C4-2B (cell line): ENCODE data around the gene RNF112.

ENCODE experiments used
- ZFX ChIP-seq: fragments of 450-650 bp; IDR thresholded peaks from 2 replicates; pipeline ENCODE4 v1.6.1; 2017
- TF ChIP-seq, protein P1 (sequence below): fragments of 450-650 bp; conservative IDR thresholded peaks from 2 replicates; pipeline ENCODE4 v1.5.1; 2017; ENCODE audit warnings: mild to moderate bottlenecking

DNA sequence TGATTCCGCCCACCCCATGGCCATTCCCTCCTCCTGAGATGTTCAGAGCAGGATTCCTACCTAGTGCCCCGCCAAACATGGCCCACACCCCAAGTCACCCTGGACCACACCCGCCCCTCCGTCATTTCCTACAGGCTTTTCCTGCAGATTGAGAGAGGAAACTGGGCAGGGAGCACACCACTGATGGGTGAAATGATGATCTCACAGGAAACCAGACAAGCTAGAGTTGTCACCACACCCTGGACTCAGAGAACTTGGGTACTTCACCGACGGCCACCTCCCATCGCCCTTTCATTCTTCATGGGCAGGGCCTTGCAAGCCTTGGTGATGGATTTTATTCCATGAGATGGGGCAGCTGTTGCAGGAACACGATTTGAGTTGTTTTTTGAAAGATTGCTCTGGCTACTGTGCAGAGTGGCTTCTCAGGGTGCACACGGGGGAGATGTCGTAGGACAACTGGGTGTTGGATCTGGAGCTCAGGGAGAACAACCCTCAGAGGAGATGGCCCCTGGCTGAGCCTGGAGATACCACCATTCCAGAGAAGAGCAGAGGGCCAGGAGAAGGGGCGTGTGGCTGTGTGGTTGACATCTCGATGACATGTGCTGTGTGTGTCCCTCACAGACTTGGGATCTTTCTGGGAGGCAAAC lies 41.1 kb upstream of the RNF112 start:
- TF ChIP-seq, protein P1, sequence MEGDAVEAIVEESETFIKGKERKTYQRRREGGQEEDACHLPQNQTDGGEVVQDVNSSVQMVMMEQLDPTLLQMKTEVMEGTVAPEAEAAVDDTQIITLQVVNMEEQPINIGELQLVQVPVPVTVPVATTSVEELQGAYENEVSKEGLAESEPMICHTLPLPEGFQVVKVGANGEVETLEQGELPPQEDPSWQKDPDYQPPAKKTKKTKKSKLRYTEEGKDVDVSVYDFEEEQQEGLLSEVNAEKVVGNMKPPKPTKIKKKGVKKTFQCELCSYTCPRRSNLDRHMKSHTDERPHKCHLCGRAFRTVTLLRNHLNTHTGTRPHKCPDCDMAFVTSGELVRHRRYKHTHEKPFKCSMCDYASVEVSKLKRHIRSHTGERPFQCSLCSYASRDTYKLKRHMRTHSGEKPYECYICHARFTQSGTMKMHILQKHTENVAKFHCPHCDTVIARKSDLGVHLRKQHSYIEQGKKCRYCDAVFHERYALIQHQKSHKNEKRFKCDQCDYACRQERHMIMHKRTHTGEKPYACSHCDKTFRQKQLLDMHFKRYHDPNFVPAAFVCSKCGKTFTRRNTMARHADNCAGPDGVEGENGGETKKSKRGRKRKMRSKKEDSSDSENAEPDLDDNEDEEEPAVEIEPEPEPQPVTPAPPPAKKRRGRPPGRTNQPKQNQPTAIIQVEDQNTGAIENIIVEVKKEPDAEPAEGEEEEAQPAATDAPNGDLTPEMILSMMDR, result no peak
- no peak for TF ChIP-seq ZFX
